Ascending aorta (tissue), 2 donors: Measurements from ENCODE around the gene TMC1. TPM values are rescaled to one million over a fixed set of nuclear protein-coding genes. Genes with fewer than 3 reads are reported as not detected.

Experiments
- DNase-seq, 2 donors: peaks; one replicate each; pipeline ENCODE4 v3.0.0-alpha.2; 2019; ENCODE audit warnings: low spot score in 2 of 2
- H3K27ac ChIP-seq, 2 donors: fragments of 200-600 bp; sonication (generic); one replicate each; pipeline ENCODE4 v1.5.1; 2016 to 2017; ENCODE audit warnings: mild to moderate bottlenecking in 1 of 2
- H3K27me3 ChIP-seq: fragments of 200-600 bp; sonication (generic); one replicate; pipeline ENCODE4 v1.5.1; 2017
- H3K36me3 ChIP-seq, 2 donors: fragments of 200-600 bp; sonication (generic); one replicate each; pipeline ENCODE4 v1.5.1; 2016
- H3K4me1 ChIP-seq, 2 donors: fragments of 200-600 bp; sonication (generic); one replicate each; pipeline ENCODE4 v1.5.1; 2016 to 2017; ENCODE audit warnings: mild to moderate bottlenecking in 1 of 2
- H3K4me3 ChIP-seq, 2 donors: fragments of 200-600 bp; sonication (generic); one replicate each; pipeline ENCODE4 v1.5.1; 2016 to 2017; ENCODE audit warnings: mild to moderate bottlenecking in 1 of 2
- H3K9me3 ChIP-seq, 2 donors: fragments of 200-600 bp; sonication (generic); one replicate each; pipeline ENCODE4 v1.5.1; 2016
- intact Hi-C: fragments of 100-400 bp; cut with DNase I; formaldehyde crosslinking; loops from one replicate; pipeline ENCODE4 v1.15.1; 2023
- total RNA-seq: library from RNA; depleted of rRNA; stranded (reverse); fragments of >200 nt; gene quantifications from one replicate; pipeline ENCODE4 v1.1.0, GENCODE V29; 2016
- TF ChIP-seq, protein P1 (sequence below), 3 experiments: fragments of 200-600 bp in 2 of 3; fragments of 450-650 bp in 1 of 3; sonication (generic) in 2 of 3; IDR thresholded peaks; one replicate each; pipeline ENCODE4 v1.5.1; 2016 to 2019; ENCODE audit warnings: antibody characterized with exemption in 3 of 3, mild to moderate bottlenecking in 1 of 3, moderate library complexity in 1 of 3

The TMC1 gene
- total RNA-seq, 1 donor from 2014 or later: not detected

DNA sequence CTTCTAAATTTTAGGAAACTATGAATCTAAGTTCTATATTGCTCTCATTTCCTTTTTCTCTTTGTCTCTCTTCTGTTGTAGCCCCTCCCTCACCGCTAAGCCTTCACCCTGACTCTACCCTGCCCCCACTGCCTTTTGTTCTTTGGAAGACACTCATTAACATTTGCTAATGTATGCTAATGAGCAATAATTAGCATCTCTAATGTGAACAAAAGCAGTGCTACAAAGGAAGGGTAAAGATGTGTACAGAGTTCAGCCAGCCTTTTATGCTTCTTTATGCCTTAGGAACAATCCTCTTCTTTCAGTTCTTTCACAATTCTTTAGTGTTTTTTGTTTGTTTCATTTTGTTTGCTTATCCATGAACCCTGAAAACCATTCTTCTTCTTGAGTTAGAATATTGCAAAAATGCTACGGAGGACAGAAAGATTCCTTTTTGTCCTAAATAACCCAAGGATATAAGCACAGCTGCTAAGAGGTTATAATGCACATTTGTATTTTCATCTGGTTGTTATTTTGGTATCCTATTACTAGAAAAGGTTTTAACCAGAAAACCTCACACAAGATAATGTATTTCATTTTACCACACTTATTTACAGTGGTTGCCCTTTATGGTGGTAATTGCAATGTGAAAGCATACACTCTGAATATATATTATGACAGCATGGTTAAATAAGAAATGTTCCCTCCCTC lies 159.3 kb downstream of the TMC1 start:
- H3K27ac ChIP-seq: no peak overlapping the region
- no peaks in the 10 kb centered on the region for H3K27me3 ChIP-seq
- no peak for DNase-seq
- intact Hi-C loops: no loop called here
- no peak overlapping the region for H3K4me3 ChIP-seq
- no peaks in the 10 kb centered on the region for H3K4me1 ChIP-seq
- no peaks in the 10 kb centered on the region for H3K9me3 ChIP-seq
- no peaks in the 10 kb centered on the region for H3K36me3 ChIP-seq
- TF ChIP-seq, protein P1, sequence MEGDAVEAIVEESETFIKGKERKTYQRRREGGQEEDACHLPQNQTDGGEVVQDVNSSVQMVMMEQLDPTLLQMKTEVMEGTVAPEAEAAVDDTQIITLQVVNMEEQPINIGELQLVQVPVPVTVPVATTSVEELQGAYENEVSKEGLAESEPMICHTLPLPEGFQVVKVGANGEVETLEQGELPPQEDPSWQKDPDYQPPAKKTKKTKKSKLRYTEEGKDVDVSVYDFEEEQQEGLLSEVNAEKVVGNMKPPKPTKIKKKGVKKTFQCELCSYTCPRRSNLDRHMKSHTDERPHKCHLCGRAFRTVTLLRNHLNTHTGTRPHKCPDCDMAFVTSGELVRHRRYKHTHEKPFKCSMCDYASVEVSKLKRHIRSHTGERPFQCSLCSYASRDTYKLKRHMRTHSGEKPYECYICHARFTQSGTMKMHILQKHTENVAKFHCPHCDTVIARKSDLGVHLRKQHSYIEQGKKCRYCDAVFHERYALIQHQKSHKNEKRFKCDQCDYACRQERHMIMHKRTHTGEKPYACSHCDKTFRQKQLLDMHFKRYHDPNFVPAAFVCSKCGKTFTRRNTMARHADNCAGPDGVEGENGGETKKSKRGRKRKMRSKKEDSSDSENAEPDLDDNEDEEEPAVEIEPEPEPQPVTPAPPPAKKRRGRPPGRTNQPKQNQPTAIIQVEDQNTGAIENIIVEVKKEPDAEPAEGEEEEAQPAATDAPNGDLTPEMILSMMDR (IDR thresholded peaks at IDR 0.05): no peak

DNA sequence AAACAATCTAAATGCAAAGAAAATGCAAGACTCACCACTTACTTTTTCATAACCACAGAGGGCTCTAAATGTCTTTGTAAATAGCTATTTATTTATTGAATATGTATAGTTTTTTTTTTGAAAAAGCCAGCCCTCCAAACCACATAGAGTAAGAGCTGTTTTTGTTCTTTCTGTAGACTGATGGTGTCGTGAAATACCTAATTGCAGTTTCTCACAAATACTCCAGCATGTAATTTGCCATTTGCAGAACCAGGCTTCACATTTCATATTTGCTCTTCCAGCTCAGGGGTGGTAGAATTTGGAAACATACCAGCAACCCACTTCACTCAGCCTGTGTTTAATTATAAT lies 159.8 kb downstream of the TMC1 start:
- H3K27me3 ChIP-seq: no peaks in the 10 kb centered on the region
- no peaks in the 10 kb centered on the region for H3K4me1 ChIP-seq
- intact Hi-C loops: no loop called here
- no peak overlapping the region for H3K4me3 ChIP-seq
- no peaks in the 10 kb centered on the region for H3K36me3 ChIP-seq
- TF ChIP-seq, protein P1 (IDR thresholded peaks at IDR 0.05): no peak
- no peak for DNase-seq
- H3K9me3 ChIP-seq: no peaks in the 10 kb centered on the region
- H3K27ac ChIP-seq: no peak overlapping the region

DNA sequence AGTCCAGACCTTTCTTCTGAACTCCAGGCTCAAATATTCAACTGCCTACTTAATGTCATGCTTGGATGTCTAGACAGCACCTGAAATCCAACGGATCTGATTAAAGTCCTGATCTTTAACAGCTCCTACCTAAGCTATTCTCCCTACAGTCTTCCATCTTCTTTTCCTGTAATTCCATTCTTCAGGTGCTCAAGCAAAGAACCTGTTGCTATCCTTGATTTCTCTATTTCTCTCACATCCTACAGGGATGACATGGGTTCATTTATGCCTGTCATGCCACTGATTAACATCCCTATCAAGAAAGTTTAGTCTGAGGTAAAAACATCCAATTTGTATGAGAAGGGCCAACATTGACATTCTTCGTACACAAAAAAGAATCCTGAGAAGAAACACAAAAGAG lies 163.2 kb downstream of the TMC1 start:
- H3K36me3 ChIP-seq: no peaks in the 10 kb centered on the region
- intact Hi-C loops: no loop called here
- H3K27ac ChIP-seq: no peak overlapping the region
- no peaks in the 10 kb centered on the region for H3K9me3 ChIP-seq
- no peak for DNase-seq
- TF ChIP-seq, protein P1 (IDR thresholded peaks at IDR 0.05): no peak
- no peaks in the 10 kb centered on the region for H3K27me3 ChIP-seq
- H3K4me1 ChIP-seq: no peaks in the 10 kb centered on the region
- H3K4me3 ChIP-seq: no peak overlapping the region

DNA sequence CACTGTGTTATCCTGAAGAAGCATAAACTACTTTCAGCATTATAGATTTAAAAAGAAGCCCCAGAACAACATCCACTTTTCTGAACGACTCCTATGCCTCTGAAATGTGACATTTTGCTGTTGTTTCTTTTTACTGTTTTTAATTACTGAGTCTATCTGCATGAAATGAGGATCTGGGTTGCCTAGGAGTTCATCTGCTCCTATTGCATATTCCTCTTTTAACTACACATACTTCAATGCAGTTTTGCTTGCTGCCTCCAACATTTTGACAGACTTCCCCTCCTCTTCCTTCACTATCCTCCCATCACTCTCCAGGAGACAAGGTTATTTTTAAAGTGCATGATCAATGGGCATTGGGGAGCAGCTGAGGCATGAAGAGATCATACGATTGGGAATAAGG lies 164.5 kb downstream of the TMC1 start:
- TF ChIP-seq, protein P1 (IDR thresholded peaks at IDR 0.05): no peak
- Histone ChIP-seq H3K36me3 (no peaks in the 10 kb centered on the region), H3K27me3 (no peaks in the 10 kb centered on the region), H3K27ac (no peak overlapping the region), H3K9me3 (no peaks in the 10 kb centered on the region), H3K4me1 (no peaks in the 10 kb centered on the region), H3K4me3 (no peak overlapping the region)
- intact Hi-C loops: no loop called here
- no peak for DNase-seq

DNA sequence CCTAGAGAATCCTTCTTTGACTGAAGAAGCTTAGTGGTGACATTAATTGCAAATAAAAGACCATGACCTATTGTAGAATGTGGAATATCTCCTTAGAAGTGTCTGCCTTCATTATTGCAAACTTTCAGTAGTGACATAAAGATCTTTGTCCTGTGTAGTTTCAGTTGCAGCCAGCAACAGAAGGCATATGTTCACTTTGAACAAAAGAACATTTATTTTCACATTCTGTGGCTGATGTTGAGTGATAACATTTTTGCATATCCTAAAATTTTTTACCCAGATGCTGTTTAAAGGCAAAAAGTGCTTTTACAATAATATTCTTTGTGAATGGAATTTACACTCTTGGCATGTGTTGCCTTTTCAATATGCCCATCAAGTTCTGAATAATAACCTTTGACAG lies 165.9 kb downstream of the TMC1 start:
- Histone ChIP-seq H3K4me3 (no peak overlapping the region), H3K4me1 (no peaks in the 10 kb centered on the region), H3K36me3 (no peaks in the 10 kb centered on the region), H3K9me3 (no peaks in the 10 kb centered on the region), H3K27me3 (no peaks in the 10 kb centered on the region), H3K27ac (no peak overlapping the region)
- TF ChIP-seq, protein P1 (IDR thresholded peaks at IDR 0.05): no peak
- intact Hi-C loops: no loop called here
- no peak for DNase-seq

DNA sequence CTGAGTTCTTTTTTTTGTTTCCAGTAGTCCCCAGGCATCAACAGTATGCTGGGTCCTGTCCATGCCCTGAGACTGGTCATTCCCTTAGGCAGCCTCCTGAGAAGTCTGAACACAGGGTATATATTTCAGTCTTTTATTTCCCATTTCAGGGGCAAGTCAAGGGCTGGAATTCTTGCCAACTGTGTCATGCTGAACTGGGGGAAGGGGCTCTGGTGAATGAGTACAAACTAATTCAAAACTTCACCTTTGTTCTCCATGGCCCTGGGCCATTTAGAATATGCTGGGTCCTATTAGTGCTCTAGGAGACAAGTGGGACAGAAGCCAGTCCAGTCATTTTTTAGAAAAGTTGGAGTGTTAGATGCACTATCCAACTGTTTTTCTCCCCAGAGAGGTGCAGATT lies 170.3 kb downstream of the TMC1 start:
- H3K27ac ChIP-seq: no peak overlapping the region
- DNase-seq: no peak
- H3K4me1 ChIP-seq: no peaks in the 10 kb centered on the region
- H3K27me3 ChIP-seq: no peaks in the 10 kb centered on the region
- intact Hi-C loops: no loop called here
- H3K9me3 ChIP-seq: no peaks in the 10 kb centered on the region
- TF ChIP-seq, protein P1 (IDR thresholded peaks at IDR 0.05): no peak
- H3K36me3 ChIP-seq: no peaks in the 10 kb centered on the region
- no peak overlapping the region for H3K4me3 ChIP-seq
